HepG2 (cell line): ENCODE data around the gene SEMA6B. TPM values are rescaled to one million over a fixed set of nuclear protein-coding genes. Genes with fewer than 3 reads are reported as not detected.

ENCODE experiments used
- CBFB ChIP-seq: sonication (generic); formaldehyde crosslinking; IDR thresholded peaks from 2 replicates; pipeline ENCODE4 v1.4.0; 2020; ENCODE audit warnings: missing genetic modification reagents
- CBX1 ChIP-seq: IDR thresholded peaks from one replicate; pipeline ENCODE4 v1.6.1; 2016; ENCODE audit warnings: antibody characterized with exemption, low read depth
- DNMT1 ChIP-seq: sonication (generic); formaldehyde crosslinking; IDR thresholded peaks from 2 replicates; pipeline ENCODE4 v1.5.1; 2020; ENCODE audit warnings: mild to moderate bottlenecking, missing genetic modification reagents
- ELF3 ChIP-seq: IDR thresholded peaks from 2 replicates; pipeline ENCODE4 v1.6.1; 2016; ENCODE audit warnings: missing genetic modification reagents, missing compliant biosample characterization
- IRF2 ChIP-seq: IDR thresholded peaks from 2 replicates; pipeline ENCODE4 v1.6.1; 2018; ENCODE audit warnings: missing genetic modification reagents, missing compliant biosample characterization
- MED1 ChIP-seq: sonication (generic); formaldehyde crosslinking; IDR thresholded peaks from 2 replicates; pipeline ENCODE4 v1.4.0; 2020; ENCODE audit warnings: missing genetic modification reagents
- SETDB1 ChIP-seq: sonication (generic); formaldehyde crosslinking; IDR thresholded peaks from 2 replicates; pipeline ENCODE4 v1.5.1; 2020; ENCODE audit warnings: missing genetic modification reagents, mild to moderate bottlenecking, borderline replicate concordance
- ZNF501 ChIP-seq: sonication (generic); formaldehyde crosslinking; IDR thresholded peaks from 2 replicates; pipeline ENCODE4 v1.5.1; 2020; ENCODE audit warnings: mild to moderate bottlenecking, moderate library complexity, missing genetic modification reagents
- ZNF546 ChIP-seq: sonication (generic); formaldehyde crosslinking; conservative IDR thresholded peaks from 2 replicates; pipeline ENCODE4 v1.8.1; 2023; ENCODE audit warnings: mild to moderate bottlenecking, missing genetic modification reagents
- polyA plus RNA-seq, 8 experiments: library from polyadenylated mRNA; depleted of rRNA in 3 of 8; stranded (reverse) in 7 of 8; unstranded in 1 of 8; fragments of >200 nt; fragmentation: Illumina TruSeq in 4 of 8; extraction: Trizol in 4 of 8; gene quantifications; 2 replicates each; pipeline versions ENCODE4 v1.2.1 to v1.2.3, GENCODE V29; 2011 to 2016; ENCODE audit warnings: low read depth in 4 of 8, missing spikeins in 1 of 8, mixed read lengths in 1 of 8; ENCODE audit not compliant: insufficient read depth in 1 of 8
- total RNA-seq, 5 experiments: library from RNA; depleted of rRNA; stranded (reverse); fragments of >200 nt; fragmentation: Illumina TruSeq; extraction: Trizol; gene quantifications; 2 replicates each; pipeline ENCODE4 v1.2.3, GENCODE V29; 2016; ENCODE audit warnings: low read depth in 1 of 5
- TF ChIP-seq, protein P1 (sequence below): sonication (generic); formaldehyde crosslinking; IDR thresholded peaks from 2 replicates; pipeline ENCODE4 v1.4.0; 2020; ENCODE audit warnings: missing genetic modification reagents, borderline replicate concordance
- TF ChIP-seq, protein P2 (sequence below): sonication (generic); formaldehyde crosslinking; IDR thresholded peaks from 2 replicates; pipeline ENCODE4 v1.5.0; 2020; ENCODE audit warnings: mild to moderate bottlenecking, missing genetic modification reagents, borderline replicate concordance
- TF ChIP-seq, protein P3 (sequence below): sonication (generic); formaldehyde crosslinking; conservative IDR thresholded peaks from 2 replicates; pipeline ENCODE4 v1.4.0; 2020; ENCODE audit warnings: mild to moderate bottlenecking, missing genetic modification reagents, moderate library complexity
- TF ChIP-seq, protein P4 (sequence below): sonication (generic); formaldehyde crosslinking; IDR thresholded peaks from 2 replicates; pipeline ENCODE4 v1.4.0; 2020; ENCODE audit warnings: missing genetic modification reagents

Gene SEMA6B
- total and polyA plus RNA-seq, 2 of the 13 experiments (the other 11 are each of a cell fraction or from before 2014, with no cell fraction given): 45.5 to 67.1 TPM

DNA sequence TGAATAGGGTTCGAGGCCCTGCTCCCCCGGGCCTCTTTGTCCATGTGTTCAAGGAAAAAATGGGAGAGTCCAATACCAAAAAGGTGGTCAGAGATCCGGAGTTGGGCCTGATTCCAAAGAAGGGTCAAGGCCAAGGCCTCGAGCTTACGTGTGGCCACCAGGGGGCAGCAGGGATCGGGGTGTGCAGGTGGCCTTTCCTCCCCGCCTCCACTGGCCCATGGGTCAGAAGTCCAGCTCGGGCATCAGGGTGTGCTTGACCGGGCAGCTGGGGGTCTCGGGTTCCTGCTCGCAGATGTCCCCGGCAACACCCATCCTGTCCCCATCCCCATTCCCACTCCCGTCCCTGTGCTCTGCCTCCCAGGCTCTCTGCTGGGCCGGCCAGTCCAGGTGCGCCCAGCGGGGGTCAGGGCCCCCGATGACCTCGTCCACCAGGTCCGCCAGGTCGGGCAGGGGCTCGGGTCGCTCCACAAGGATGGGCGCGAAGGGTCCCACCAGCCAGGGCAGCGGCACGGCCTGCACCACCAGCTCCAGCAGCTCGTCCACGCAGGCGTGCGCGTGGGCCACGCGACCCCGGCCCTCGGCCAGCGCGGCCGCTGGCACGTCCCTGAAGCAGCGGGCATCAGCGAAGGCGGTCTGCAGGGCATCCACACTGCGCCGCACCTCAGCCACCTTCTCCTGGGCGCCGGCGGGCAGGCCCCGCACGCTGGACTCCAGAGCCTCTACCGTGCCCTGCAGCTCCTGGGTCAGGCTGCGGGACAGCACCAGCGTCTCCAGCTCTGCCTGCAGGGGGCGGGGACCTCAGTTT, 36.0 kb downstream of the SEMA6B start (continued):
- TF ChIP-seq, protein P1, sequence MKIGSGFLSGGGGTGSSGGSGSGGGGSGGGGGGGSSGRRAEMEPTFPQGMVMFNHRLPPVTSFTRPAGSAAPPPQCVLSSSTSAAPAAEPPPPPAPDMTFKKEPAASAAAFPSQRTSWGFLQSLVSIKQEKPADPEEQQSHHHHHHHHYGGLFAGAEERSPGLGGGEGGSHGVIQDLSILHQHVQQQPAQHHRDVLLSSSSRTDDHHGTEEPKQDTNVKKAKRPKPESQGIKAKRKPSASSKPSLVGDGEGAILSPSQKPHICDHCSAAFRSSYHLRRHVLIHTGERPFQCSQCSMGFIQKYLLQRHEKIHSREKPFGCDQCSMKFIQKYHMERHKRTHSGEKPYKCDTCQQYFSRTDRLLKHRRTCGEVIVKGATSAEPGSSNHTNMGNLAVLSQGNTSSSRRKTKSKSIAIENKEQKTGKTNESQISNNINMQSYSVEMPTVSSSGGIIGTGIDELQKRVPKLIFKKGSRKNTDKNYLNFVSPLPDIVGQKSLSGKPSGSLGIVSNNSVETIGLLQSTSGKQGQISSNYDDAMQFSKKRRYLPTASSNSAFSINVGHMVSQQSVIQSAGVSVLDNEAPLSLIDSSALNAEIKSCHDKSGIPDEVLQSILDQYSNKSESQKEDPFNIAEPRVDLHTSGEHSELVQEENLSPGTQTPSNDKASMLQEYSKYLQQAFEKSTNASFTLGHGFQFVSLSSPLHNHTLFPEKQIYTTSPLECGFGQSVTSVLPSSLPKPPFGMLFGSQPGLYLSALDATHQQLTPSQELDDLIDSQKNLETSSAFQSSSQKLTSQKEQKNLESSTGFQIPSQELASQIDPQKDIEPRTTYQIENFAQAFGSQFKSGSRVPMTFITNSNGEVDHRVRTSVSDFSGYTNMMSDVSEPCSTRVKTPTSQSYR (CRISPR knock-in tag): peak; percentile 66; the same call in 1 of the 2 replicates
- TF ChIP-seq, protein P2, sequence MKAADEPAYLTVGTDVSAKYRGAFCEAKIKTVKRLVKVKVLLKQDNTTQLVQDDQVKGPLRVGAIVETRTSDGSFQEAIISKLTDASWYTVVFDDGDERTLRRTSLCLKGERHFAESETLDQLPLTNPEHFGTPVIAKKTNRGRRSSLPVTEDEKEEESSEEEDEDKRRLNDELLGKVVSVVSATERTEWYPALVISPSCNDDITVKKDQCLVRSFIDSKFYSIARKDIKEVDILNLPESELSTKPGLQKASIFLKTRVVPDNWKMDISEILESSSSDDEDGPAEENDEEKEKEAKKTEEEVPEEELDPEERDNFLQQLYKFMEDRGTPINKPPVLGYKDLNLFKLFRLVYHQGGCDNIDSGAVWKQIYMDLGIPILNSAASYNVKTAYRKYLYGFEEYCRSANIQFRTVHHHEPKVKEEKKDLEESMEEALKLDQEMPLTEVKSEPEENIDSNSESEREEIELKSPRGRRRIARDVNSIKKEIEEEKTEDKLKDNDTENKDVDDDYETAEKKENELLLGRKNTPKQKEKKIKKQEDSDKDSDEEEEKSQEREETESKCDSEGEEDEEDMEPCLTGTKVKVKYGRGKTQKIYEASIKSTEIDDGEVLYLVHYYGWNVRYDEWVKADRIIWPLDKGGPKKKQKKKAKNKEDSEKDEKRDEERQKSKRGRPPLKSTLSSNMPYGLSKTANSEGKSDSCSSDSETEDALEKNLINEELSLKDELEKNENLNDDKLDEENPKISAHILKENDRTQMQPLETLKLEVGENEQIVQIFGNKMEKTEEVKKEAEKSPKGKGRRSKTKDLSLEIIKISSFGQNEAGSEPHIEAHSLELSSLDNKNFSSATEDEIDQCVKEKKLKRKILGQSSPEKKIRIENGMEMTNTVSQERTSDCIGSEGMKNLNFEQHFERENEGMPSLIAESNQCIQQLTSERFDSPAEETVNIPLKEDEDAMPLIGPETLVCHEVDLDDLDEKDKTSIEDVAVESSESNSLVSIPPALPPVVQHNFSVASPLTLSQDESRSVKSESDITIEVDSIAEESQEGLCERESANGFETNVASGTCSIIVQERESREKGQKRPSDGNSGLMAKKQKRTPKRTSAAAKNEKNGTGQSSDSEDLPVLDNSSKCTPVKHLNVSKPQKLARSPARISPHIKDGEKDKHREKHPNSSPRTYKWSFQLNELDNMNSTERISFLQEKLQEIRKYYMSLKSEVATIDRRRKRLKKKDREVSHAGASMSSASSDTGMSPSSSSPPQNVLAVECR: peak; percentile 48; the same call in 1 of the 2 replicates
- TF ChIP-seq DNMT1 (CRISPR knock-in tag) (0 out of 2 replicates have a peak, but pooled peaks have one; percentile 54), ZNF501 (CRISPR knock-in tag) (0 out of 2 replicates have a peak, but pooled peaks have one; percentile 56), CBFB (CRISPR knock-in tag) (0 out of 2 replicates have a peak, but pooled peaks have one; percentile 25), MED1 (peak; percentile 70), IRF2 (CRISPR knock-in tag) (peak; percentile 53; the same call in 1 of the 2 replicates), CBX1 (peak; percentile 31), ELF3 (CRISPR knock-in tag) (peak; percentile 40; the same call in 1 of the 2 replicates), ZNF546 (0 out of 2 replicates have a peak, but pooled peaks have one; percentile 52), SETDB1 (CRISPR knock-in tag) (no peak)
- TF ChIP-seq, protein P3, sequence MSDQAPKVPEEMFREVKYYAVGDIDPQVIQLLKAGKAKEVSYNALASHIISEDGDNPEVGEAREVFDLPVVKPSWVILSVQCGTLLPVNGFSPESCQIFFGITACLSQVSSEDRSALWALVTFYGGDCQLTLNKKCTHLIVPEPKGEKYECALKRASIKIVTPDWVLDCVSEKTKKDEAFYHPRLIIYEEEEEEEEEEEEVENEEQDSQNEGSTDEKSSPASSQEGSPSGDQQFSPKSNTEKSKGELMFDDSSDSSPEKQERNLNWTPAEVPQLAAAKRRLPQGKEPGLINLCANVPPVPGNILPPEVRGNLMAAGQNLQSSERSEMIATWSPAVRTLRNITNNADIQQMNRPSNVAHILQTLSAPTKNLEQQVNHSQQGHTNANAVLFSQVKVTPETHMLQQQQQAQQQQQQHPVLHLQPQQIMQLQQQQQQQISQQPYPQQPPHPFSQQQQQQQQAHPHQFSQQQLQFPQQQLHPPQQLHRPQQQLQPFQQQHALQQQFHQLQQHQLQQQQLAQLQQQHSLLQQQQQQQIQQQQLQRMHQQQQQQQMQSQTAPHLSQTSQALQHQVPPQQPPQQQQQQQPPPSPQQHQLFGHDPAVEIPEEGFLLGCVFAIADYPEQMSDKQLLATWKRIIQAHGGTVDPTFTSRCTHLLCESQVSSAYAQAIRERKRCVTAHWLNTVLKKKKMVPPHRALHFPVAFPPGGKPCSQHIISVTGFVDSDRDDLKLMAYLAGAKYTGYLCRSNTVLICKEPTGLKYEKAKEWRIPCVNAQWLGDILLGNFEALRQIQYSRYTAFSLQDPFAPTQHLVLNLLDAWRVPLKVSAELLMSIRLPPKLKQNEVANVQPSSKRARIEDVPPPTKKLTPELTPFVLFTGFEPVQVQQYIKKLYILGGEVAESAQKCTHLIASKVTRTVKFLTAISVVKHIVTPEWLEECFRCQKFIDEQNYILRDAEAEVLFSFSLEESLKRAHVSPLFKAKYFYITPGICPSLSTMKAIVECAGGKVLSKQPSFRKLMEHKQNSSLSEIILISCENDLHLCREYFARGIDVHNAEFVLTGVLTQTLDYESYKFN (CRISPR knock-in tag): peak; percentile 72
- TF ChIP-seq, protein P4, sequence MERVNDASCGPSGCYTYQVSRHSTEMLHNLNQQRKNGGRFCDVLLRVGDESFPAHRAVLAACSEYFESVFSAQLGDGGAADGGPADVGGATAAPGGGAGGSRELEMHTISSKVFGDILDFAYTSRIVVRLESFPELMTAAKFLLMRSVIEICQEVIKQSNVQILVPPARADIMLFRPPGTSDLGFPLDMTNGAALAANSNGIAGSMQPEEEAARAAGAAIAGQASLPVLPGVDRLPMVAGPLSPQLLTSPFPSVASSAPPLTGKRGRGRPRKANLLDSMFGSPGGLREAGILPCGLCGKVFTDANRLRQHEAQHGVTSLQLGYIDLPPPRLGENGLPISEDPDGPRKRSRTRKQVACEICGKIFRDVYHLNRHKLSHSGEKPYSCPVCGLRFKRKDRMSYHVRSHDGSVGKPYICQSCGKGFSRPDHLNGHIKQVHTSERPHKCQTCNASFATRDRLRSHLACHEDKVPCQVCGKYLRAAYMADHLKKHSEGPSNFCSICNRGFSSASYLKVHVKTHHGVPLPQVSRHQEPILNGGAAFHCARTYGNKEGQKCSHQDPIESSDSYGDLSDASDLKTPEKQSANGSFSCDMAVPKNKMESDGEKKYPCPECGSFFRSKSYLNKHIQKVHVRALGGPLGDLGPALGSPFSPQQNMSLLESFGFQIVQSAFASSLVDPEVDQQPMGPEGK (CRISPR knock-in tag): peak; percentile 70
